GM21723 (cell line): Measurements from ENCODE around the gene RASSF9.

Experiments
- ATAC-seq: cut with Tn5 transposase; IDR thresholded peaks from one replicate; pipeline ENCODE4 v1.9.1; 2021; ENCODE audit warnings: mild to moderate bottlenecking, moderate library complexity; ENCODE audit not compliant: unreplicated experiment

Gene RASSF9

DNA sequence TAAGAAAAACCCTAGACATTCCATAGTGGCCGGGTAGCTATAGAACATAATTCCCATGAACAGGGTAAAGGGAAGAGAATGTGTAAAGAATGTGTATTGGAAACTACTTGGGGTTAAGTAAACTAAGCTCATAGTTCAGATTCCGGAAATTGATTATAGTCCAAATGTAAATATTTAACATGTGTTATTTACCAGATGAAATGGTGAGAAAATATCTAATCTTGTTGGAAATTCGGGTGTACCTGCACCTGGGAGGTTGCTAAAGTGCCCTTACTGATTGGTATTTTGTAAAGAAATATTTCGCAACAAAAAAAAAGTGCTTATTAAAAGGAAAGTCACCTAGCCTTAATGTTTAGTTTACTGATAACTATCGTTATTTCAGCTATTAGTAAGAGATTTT lies 14.4 kb downstream of the RASSF9 start:
- ATAC-seq: no peak

DNA sequence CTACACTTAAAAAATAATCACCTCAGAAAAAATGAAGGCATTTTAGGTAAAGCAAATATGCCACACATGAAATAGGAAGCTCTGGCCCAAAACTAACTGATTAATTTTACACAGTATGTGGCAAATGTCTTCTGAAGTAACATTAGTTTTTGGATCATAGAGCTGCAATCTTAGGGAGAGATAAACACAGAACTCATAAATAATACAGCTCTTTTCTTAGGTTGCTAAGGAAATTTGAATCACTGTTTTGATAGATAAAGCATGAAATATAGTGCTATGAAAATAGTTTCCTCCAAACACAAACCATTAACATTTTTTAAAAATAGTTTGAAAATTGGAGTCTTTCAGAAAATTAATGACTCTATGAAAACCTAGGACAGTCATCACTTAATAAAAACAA lies 15.0 kb downstream of the RASSF9 start:
- no peak for ATAC-seq

DNA sequence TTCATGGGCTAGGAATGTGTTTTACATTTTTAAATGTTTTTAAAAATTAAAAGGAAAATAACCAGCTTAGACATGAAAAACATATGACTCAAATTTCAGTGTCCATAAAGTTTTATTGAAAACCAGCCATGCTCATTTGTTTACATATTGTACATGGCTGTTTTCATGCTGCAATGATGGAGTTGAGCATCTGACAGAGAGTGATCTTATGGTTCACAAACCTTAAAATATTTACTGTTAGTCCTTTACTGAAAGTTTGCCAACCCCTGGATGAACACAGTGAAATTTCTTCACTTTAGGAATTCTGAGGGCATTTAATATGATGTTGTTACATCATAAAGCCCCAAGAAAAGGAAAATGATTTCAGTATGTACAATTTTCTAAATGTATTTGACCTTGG lies 16.1 kb downstream of the RASSF9 start:
- ATAC-seq: no peak

DNA sequence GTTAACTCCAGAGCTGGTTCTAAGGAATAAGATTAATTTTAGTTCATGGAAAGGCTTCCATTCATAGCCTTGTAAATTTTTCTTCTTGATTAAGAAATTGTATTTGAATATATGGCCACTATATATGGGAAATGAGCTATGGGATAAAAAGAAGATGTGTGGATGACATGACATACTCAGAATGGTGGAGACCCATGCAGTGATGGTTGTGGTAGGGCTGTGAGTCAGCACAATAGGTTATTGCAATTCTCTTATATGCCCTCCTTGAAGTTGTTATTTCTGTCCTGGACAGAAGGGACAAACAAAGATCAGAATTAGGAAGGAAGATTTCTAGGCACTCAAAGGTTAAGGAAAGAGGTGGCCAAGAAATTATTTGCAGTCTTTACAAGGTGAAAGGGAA lies 21.5 kb downstream of the RASSF9 start:
- no peak for ATAC-seq

DNA sequence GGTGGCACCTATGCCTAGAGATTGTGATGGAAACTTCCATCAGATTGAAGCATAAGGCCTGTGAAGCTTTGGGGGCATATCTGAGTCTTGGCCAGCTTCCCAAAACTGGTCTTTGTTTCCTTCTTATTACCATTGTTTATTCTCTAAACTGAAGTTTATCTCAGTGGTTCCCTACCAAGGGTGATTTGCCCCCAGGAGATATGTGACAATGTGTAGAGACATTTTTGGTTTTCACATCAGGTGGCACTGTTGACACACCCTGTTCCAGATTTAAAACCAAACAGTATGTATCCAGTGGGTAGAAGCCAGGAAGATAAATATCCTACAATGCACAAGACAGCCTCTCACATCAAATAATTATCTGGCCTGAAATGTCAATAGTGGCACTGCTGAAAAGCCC lies 22.1 kb downstream of the RASSF9 start:
- ATAC-seq: no peak

GRCh38 chr12:85809500-85809899 lies 26.7 kb downstream of the RASSF9 start:
- no peak for ATAC-seq

DNA sequence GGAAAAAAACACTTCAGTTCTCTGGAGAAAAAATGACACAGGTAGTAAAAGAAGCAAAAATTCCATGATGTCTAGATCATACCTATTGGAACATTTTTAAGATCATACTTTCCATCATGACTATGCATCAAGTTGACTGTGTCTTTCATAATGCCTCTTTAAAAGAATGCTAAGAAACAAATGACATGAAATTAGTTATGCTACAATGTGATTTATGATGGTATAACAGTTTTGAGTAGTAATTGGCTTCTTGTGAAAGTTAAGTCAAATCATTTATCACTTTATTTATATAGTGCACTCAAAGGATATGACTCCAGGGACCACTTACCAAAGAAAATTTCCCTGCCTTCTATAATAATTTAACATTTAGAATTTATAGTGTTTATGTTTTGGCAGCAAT lies 28.5 kb downstream of the RASSF9 start:
- no peak for ATAC-seq

- no peak for ATAC-seq
These were observed 30.6 kb downstream of the RASSF9 start for GRCh38 chr12:85805654-85806053.

GRCh38 chr12:85804663-85805062 lies 31.5 kb downstream of the RASSF9 start:
- ATAC-seq: no peak

- ATAC-seq: no peak
These were observed 32.3 kb downstream of the RASSF9 start for GRCh38 chr12:85803923-85804322.

DNA sequence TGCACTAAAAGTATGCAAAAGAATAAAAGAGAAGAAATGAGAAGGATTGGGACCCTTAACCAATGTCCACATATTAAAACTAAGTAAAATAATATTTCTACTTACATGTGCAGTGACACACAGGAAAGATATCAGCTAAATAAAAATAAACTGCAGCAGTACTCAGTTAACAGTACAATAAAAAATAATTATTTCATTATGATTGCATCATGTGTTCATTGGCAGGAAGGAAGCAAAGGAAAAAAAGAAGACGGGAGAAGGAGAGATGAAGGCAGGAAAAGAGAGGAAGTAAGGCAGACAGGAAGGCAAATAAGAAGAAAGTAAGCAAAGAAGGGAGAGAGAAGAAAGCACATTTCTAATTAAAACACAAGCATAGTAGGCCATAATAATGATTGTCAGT lies 33.0 kb downstream of the RASSF9 start:
- ATAC-seq: no peak

- ATAC-seq: no peak
These were observed 38.1 kb downstream of the RASSF9 start for GRCh38 chr12:85798122-85798521.

DNA sequence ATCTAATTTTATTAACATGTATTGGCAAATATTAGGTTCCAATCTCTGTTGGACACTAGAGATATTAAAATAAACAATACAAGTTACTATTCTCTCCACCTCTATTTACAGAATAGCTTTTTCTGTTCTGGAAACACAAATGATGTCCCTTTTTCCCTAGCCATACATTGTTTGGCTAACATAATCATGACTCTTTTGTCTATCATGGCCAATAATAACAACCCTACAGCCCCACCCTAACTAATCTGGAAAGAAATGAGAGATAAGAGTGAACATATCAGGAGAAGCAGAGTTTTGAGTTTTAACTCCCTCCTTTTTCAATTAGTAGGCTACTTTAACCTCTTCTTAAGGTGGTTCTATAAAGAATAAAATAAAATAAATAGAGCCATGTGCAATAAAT lies 40.2 kb downstream of the RASSF9 start:
- ATAC-seq: no peak

GRCh38 chr12:85794531-85794930 lies 41.7 kb downstream of the RASSF9 start:
- ATAC-seq: no peak

GRCh38 chr12:85784096-85784720 lies 52.0 kb downstream of the RASSF9 start:
- ATAC-seq: no peak

DNA sequence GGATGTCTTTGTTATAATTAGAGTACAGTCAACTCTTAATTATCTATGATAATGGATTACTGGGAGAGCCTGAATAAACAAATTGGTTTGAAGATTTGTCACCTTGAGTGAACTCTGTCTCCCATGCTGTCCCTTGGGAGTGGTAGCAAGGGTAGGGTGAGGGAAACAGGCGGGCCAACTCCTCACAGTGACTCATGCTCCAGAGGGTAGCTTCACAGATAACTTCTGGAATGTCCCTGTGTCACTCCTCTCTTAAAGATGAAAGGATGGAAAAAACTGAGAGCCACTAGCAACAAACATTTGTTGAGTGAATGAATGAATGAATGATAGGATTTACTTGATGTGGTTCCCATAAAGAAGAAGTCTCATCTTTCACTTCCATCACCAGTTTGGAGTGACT lies 53.5 kb downstream of the RASSF9 start:
- no peak for ATAC-seq

DNA sequence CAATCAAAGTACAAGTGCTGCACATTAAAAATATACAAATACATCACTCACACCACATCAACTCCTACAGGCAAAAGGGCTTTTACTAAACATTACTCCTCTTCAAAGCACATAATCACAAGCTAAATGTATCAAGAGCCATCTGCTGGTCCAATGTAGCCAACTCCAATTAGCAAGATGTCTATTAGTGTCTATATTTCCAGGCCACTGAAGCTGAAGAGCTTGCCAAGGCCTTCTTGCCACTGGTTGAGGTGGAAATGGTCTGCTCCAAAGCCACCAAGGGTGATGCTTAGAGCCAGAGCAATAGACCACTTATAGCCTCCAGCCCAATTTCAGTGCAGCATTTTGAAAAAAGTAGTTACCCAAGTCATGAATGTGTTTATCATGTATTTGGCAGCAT lies 54.4 kb downstream of the RASSF9 start:
- no peak for ATAC-seq

- no peak for ATAC-seq
These were observed 56.4 kb downstream of the RASSF9 start for GRCh38 chr12:85779768-85780167.

DNA sequence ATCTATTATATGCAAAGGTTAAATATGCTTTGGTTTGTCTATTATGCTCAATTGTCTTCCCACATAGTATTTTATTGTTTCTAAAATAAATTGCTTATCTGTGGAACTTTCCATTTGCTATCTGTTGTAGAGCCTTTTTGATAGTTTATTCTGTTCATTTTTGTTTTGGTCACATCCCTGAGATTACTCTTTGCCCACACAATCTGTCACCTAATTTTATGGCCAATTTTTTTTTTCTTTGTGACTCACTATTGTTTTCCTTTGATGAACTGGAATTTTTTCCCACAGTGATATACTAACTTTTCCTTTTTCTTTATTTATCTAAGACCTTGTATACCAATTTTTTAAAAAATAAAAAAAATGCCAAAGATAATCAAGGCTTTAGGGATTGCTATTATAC lies 61.1 kb downstream of the RASSF9 start:
- no peak for ATAC-seq

- no peak for ATAC-seq
These were observed 70.7 kb downstream of the RASSF9 start for GRCh38 chr12:85765453-85765869.

- no peak for ATAC-seq
These were observed 76.6 kb downstream of the RASSF9 start for GRCh38 chr12:85759623-85760022.

GRCh38 chr12:85759091-85759490 lies 77.1 kb downstream of the RASSF9 start:
- ATAC-seq: no peak

GRCh38 chr12:85755760-85756159 lies 80.4 kb downstream of the RASSF9 start:
- ATAC-seq: no peak
